ENCODE data around the gene BTG2.
A peak's percentile ranks its signal among the peaks of the same experiment; 100 is the strongest.

Gene BTG2

GRCh38 chr1:203328714-203329122, 23.4 kb downstream of the BTG2 start:
- no peaks in the 10 kb centered on the region for H3K9me2 ChIP-seq (replicated peaks; ENCODE audit: insufficient read depth, low read length)
- H3K27me3 ChIP-seq (replicated peaks; ENCODE audit: insufficient read depth, low read length): no peaks in the 10 kb centered on the region
- H3K4me3 ChIP-seq (ENCODE audit: low read length): no peak overlapping the region
- peak overlapping the region; percentile 91; the same call in 1 of the 2 replicates for H3K27ac ChIP-seq (ENCODE audit: low read length)
- DNase-seq: no peak
- peaks cover 49% of the 10 kb centered on the region for H3F3A ChIP-seq (ENCODE audit: insufficient read depth, low read length)
- no peaks in the 10 kb centered on the region for H4K20me1 ChIP-seq (ENCODE audit: insufficient read depth, low read length)
- H3K36me3 ChIP-seq (replicated peaks; ENCODE audit: insufficient read depth, low read length): no peaks in the 10 kb centered on the region
- H3K9ac ChIP-seq (ENCODE audit: low read length): no peak overlapping the region; the same call in 1 of the 2 replicates
- peaks cover 15% of the 10 kb centered on the region for H3K79me2 ChIP-seq (ENCODE audit: low read length)
- peak overlapping the region; percentile 85; the same call in 1 of the 2 replicates for H3K4me2 ChIP-seq (ENCODE audit: low read depth, low read length)
- H3K9me3 ChIP-seq (replicated peaks; ENCODE audit: insufficient read depth, low read length): no peaks in the 10 kb centered on the region
- no peak overlapping the region for H2AFZ ChIP-seq (ENCODE audit: low read length)
- TF ChIP-seq, protein P1, sequence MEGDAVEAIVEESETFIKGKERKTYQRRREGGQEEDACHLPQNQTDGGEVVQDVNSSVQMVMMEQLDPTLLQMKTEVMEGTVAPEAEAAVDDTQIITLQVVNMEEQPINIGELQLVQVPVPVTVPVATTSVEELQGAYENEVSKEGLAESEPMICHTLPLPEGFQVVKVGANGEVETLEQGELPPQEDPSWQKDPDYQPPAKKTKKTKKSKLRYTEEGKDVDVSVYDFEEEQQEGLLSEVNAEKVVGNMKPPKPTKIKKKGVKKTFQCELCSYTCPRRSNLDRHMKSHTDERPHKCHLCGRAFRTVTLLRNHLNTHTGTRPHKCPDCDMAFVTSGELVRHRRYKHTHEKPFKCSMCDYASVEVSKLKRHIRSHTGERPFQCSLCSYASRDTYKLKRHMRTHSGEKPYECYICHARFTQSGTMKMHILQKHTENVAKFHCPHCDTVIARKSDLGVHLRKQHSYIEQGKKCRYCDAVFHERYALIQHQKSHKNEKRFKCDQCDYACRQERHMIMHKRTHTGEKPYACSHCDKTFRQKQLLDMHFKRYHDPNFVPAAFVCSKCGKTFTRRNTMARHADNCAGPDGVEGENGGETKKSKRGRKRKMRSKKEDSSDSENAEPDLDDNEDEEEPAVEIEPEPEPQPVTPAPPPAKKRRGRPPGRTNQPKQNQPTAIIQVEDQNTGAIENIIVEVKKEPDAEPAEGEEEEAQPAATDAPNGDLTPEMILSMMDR (IDR thresholded peaks at IDR 0.05; ENCODE audit: low read length): no peak
- TF ChIP-seq EZH2 (optimal IDR thresholded peaks at IDR 0.05; ENCODE audit: low read depth, low read length) (no peak), EZH2phosphoT487 (IDR thresholded peaks at IDR 0.05; ENCODE audit: low read length) (no peak)
- H3K4me1 ChIP-seq (ENCODE audit: low read length): peaks cover 53% of the 10 kb centered on the region

GRCh38 chr1:203331224-203331623, 25.9 kb downstream of the BTG2 start:
- Histone ChIP-seq H3K9ac (ENCODE audit: low read length) (no peak overlapping the region), H3K27me3 (replicated peaks; ENCODE audit: insufficient read depth, low read length) (no peaks in the 10 kb centered on the region), H2AFZ (ENCODE audit: low read length) (no peak overlapping the region), H3K79me2 (ENCODE audit: low read length) (peaks cover 8% of the 10 kb centered on the region; the same call in 1 of the 2 replicates), H3K27ac (ENCODE audit: low read length) (no peak overlapping the region), H3K36me3 (replicated peaks; ENCODE audit: insufficient read depth, low read length) (no peaks in the 10 kb centered on the region), H4K20me1 (ENCODE audit: insufficient read depth, low read length) (no peaks in the 10 kb centered on the region), H3K9me3 (replicated peaks; ENCODE audit: insufficient read depth, low read length) (no peaks in the 10 kb centered on the region), H3K4me3 (ENCODE audit: low read length) (no peak overlapping the region), H3F3A (ENCODE audit: insufficient read depth, low read length) (peaks cover 25% of the 10 kb centered on the region), H3K9me2 (replicated peaks; ENCODE audit: insufficient read depth, low read length) (no peaks in the 10 kb centered on the region), H3K4me2 (ENCODE audit: low read depth, low read length) (no peak overlapping the region), H3K4me1 (ENCODE audit: low read length) (peaks cover 34% of the 10 kb centered on the region)
- TF ChIP-seq EZH2phosphoT487 (IDR thresholded peaks at IDR 0.05; ENCODE audit: low read length) (no peak), EZH2 (optimal IDR thresholded peaks at IDR 0.05; ENCODE audit: low read depth, low read length) (no peak)
- TF ChIP-seq, protein P1 (IDR thresholded peaks at IDR 0.05; ENCODE audit: low read length): no peak
- DNase-seq: no peak

GRCh38 chr1:203335503-203335902, 30.2 kb downstream of the BTG2 start:
- H3K9me3 ChIP-seq (replicated peaks; ENCODE audit: insufficient read depth, low read length): no peaks in the 10 kb centered on the region
- H3K4me1 ChIP-seq (ENCODE audit: low read length): peaks cover 25% of the 10 kb centered on the region
- H4K20me1 ChIP-seq (ENCODE audit: insufficient read depth, low read length): no peaks in the 10 kb centered on the region
- no peaks in the 10 kb centered on the region for H3K9me2 ChIP-seq (replicated peaks; ENCODE audit: insufficient read depth, low read length)
- H2AFZ ChIP-seq (ENCODE audit: low read length): no peak overlapping the region
- no peak for DNase-seq
- H3K27ac ChIP-seq (ENCODE audit: low read length): no peak overlapping the region
- TF ChIP-seq, protein P1 (IDR thresholded peaks at IDR 0.05; ENCODE audit: low read length): no peak
- no peak for TF ChIP-seq EZH2phosphoT487 (IDR thresholded peaks at IDR 0.05; ENCODE audit: low read length)
- no peak for TF ChIP-seq EZH2 (optimal IDR thresholded peaks at IDR 0.05; ENCODE audit: low read depth, low read length)
- no peaks in the 10 kb centered on the region for H3K36me3 ChIP-seq (replicated peaks; ENCODE audit: insufficient read depth, low read length)
- H3F3A ChIP-seq (ENCODE audit: insufficient read depth, low read length): no peaks in the 10 kb centered on the region
- H3K27me3 ChIP-seq (replicated peaks; ENCODE audit: insufficient read depth, low read length): peaks cover 2% of the 10 kb centered on the region; the same call in 1 of the 2 replicates
- no peak overlapping the region for H3K4me3 ChIP-seq (ENCODE audit: low read length)
- H3K4me2 ChIP-seq (ENCODE audit: low read depth, low read length): no peak overlapping the region
- H3K9ac ChIP-seq (ENCODE audit: low read length): no peak overlapping the region
- H3K79me2 ChIP-seq (ENCODE audit: low read length): no peaks in the 10 kb centered on the region
